PFSK-1 (cell line): ENCODE measurements around the gene CHPT1.

Source experiments
- FOXP2 ChIP-seq: optimal IDR thresholded peaks from 2 replicates; pipeline ENCODE3; 2011; ENCODE audit warnings: borderline replicate concordance, control low read depth, inconsistent platforms; ENCODE audit not compliant: insufficient read depth; ENCODE audit errors: extremely low read length, extremely low read depth
- POLR2AphosphoS5 ChIP-seq: IDR thresholded peaks from 2 replicates; pipeline ENCODE4 v1.6.1; 2012; ENCODE audit warnings: low read depth, mild to moderate bottlenecking, control low read depth, low read length, moderate library complexity
- REST ChIP-seq, 2 experiments: IDR thresholded peaks; 2 replicates each; pipeline versions ENCODE4 v1.6.1 to v1.8.0; 2011 to 2012; ENCODE audit warnings: low read depth in 2 of 2, low read length in 2 of 2, control low read depth in 1 of 2, inconsistent platforms in 1 of 2, mild to moderate bottlenecking in 1 of 2, moderate library complexity in 1 of 2; ENCODE audit not compliant: insufficient read depth in 1 of 2
- SIN3A ChIP-seq: IDR thresholded peaks from 2 replicates; pipeline ENCODE4 v1.6.1; 2012; ENCODE audit warnings: mild to moderate bottlenecking, low read length, moderate library complexity, borderline replicate concordance; ENCODE audit not compliant: insufficient read depth
- TAF1 ChIP-seq: IDR thresholded peaks from 2 replicates; pipeline ENCODE4 v1.6.1; 2012; ENCODE audit warnings: low read length, control low read depth, borderline replicate concordance; ENCODE audit not compliant: insufficient read depth

CHPT1 gene

GRCh38 chr12:101696251-101697196 is 916 bp upstream of the CHPT1 start:
- TF ChIP-seq FOXP2 (no peak), REST (IDR thresholded peaks at IDR 0.05; ENCODE audit: insufficient read depth in 1 of 2, low read depth in 2 of 2, low read length in 2 of 2) (no peak), TAF1 (no peak), POLR2AphosphoS5 (no peak), SIN3A (no peak)

- TF ChIP-seq POLR2AphosphoS5 (no peak), FOXP2 (no peak), SIN3A (no peak), TAF1 (no peak; the same call in 1 of the 2 replicates), REST (IDR thresholded peaks at IDR 0.05; ENCODE audit: insufficient read depth in 1 of 2, low read depth in 2 of 2, low read length in 2 of 2) (no peak)
These were observed 725 bp downstream of the CHPT1 start for GRCh38 chr12:101697930-101698799.

- TF ChIP-seq POLR2AphosphoS5: no peak
- TF ChIP-seq FOXP2: no peak
- TF ChIP-seq SIN3A: no peak
- no peak for TF ChIP-seq REST (IDR thresholded peaks at IDR 0.05; ENCODE audit: insufficient read depth in 1 of 2, low read depth in 2 of 2, low read length in 2 of 2)
- TF ChIP-seq TAF1: no peak
These were observed 1.4 kb downstream of the CHPT1 start for GRCh38 chr12:101698800-101699347.

- TF ChIP-seq POLR2AphosphoS5 (no peak), REST (IDR thresholded peaks at IDR 0.05; ENCODE audit: insufficient read depth in 1 of 2, low read depth in 2 of 2, low read length in 2 of 2) (no peak), FOXP2 (no peak), SIN3A (no peak), TAF1 (no peak)
These were observed 2.9 kb downstream of the CHPT1 start for GRCh38 chr12:101700299-101700820.
